ENCODE measurements around the gene LLPH. TPM values are rescaled to one million over a fixed set of nuclear protein-coding genes. Genes with fewer than 3 reads are reported as not detected.

Gene LLPH
- total RNA-seq, 1 experiment from 2014 or later, result 33.4 TPM

DNA sequence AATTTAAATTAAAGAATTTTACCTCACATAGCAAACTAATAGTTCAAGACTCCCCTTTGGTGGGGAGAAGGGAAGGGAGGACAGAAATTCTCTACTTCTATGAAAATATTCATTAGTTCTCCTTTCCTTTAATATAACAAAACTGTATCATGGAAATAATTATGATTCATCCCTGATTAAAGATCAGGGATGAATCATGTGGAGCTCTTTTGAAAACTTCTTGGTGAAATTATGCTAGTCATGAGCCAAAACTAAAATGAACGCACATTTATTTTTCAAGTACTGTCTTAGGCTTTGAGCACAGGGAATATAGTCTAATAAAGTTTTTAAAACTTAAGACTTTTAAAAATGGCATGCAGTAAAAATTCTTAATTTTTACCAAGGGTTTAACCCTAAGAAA lies 22.2 kb upstream of the LLPH start:
- Histone ChIP-seq H3K23ac (ENCODE audit: insufficient read length, low read depth, low read length) (no peak overlapping the region), H3K79me1 (ENCODE audit: insufficient read depth, low read depth, low read length, poor library complexity, severe bottlenecking) (no peaks in the 10 kb centered on the region), H2BK5ac (ENCODE audit: insufficient read length, low read length) (no peak overlapping the region), H3K4me1 (ENCODE audit: insufficient read depth, low read length) (no peaks in the 10 kb centered on the region), H2AK5ac (ENCODE audit: insufficient read length, low read length) (no peak overlapping the region), H3K27me3 (ENCODE audit: insufficient read depth, low read length) (no peaks in the 10 kb centered on the region), H4K8ac (replicated peaks; ENCODE audit: insufficient read length, low read depth, low read length) (no peak overlapping the region), H2BK120ac (ENCODE audit: low read depth, low read length, poor library complexity, severe bottlenecking) (no peak overlapping the region), H4K91ac (ENCODE audit: insufficient read length, low read depth, low read length) (no peak overlapping the region), H3K27ac (ENCODE audit: insufficient read length, low read depth, low read length) (no peak overlapping the region), H2AFZ (ENCODE audit: low read length) (no peak overlapping the region), H3K9me3 (ENCODE audit: control insufficient read depth, low read depth, low read length) (no peaks in the 10 kb centered on the region), H3K14ac (ENCODE audit: insufficient read depth, low read length) (no peak overlapping the region), H3T11ph (ENCODE audit: low read length) (no peak overlapping the region), H3K4ac (ENCODE audit: low read depth, low read length) (no peak overlapping the region), H2BK12ac (ENCODE audit: insufficient read length, low read depth, low read length) (no peak overlapping the region), H3K9ac (ENCODE audit: extremely low read depth, insufficient read length, low read length) (no peak overlapping the region), H4K5ac (ENCODE audit: insufficient read length, low read depth, low read length) (no peak overlapping the region), H3K4me2 (ENCODE audit: insufficient read depth, insufficient read length, low read length) (no peak overlapping the region), H3K18ac (ENCODE audit: insufficient read length, low read depth, low read length) (no peak overlapping the region), H2BK15ac (ENCODE audit: low read depth, low read length) (no peak overlapping the region), H3K79me2 (ENCODE audit: insufficient read depth, low read length) (no peaks in the 10 kb centered on the region), H4K20me1 (ENCODE audit: control insufficient read depth, insufficient read depth, insufficient read length) (no peaks in the 10 kb centered on the region), H2BK20ac (ENCODE audit: low read depth, low read length, poor library complexity, severe bottlenecking) (no peak overlapping the region), H3K23me2 (ENCODE audit: insufficient read length, low read depth, low read length, poor library complexity, severe bottlenecking) (no peaks in the 10 kb centered on the region), H3K56ac (ENCODE audit: insufficient read length, low read depth, low read length) (no peak overlapping the region)
- no CpG with 5 or more reads among the region's 1 CpG for WGBS (ENCODE audit: extremely low coverage, insufficient read length, low lambda C conversion rate)
- no peak for TF ChIP-seq CTCF (conservative IDR thresholded peaks at IDR 0.05)
- H3K36me3 Mint-ChIP-seq (ENCODE audit: insufficient read depth in 1 of 3, low read depth in 3 of 3), result no peaks in the 10 kb centered on the region; a peak in 2 of 7 replicates
- H3K27me3 Mint-ChIP-seq (ENCODE audit: low read depth), result no peaks in the 10 kb centered on the region
- no peak overlapping the region for H3K27ac Mint-ChIP-seq
- no peaks in the 10 kb centered on the region for H3K4me1 Mint-ChIP-seq
- H3K4me3 Mint-ChIP-seq, result no peak overlapping the region
- H3K9me3 Mint-ChIP-seq, result no peaks in the 10 kb centered on the region
- DNase-seq, result no peak
